IPS-15b (cell line): ENCODE data around the gene FCHO2.

Source experiments
- H3K27me3 ChIP-seq: one replicate; pipeline ENCODE4 v1.6.1; 2013; ENCODE audit warnings: low read length; ENCODE audit not compliant: control insufficient read depth, insufficient read depth
- H3K36me3 ChIP-seq: one replicate; pipeline ENCODE4 v1.6.1; 2013; ENCODE audit warnings: low read length; ENCODE audit not compliant: control insufficient read depth, insufficient read depth
- H3K4me1 ChIP-seq: one replicate; pipeline ENCODE4 v1.6.1; 2013; ENCODE audit warnings: mild to moderate bottlenecking, low read length; ENCODE audit not compliant: control insufficient read depth, insufficient read depth
- H3K4me3 ChIP-seq: one replicate; pipeline ENCODE4 v1.5.1; 2013; ENCODE audit warnings: low read depth, low read length
- H3K9ac ChIP-seq: one replicate; pipeline ENCODE4 v1.6.1; 2013; ENCODE audit warnings: low read depth, mild to moderate bottlenecking, low read length
- H3K9me3 ChIP-seq: one replicate; pipeline ENCODE4 v1.6.1; 2013; ENCODE audit warnings: mild to moderate bottlenecking, low read length; ENCODE audit not compliant: control insufficient read depth, insufficient read depth

FCHO2 gene

DNA sequence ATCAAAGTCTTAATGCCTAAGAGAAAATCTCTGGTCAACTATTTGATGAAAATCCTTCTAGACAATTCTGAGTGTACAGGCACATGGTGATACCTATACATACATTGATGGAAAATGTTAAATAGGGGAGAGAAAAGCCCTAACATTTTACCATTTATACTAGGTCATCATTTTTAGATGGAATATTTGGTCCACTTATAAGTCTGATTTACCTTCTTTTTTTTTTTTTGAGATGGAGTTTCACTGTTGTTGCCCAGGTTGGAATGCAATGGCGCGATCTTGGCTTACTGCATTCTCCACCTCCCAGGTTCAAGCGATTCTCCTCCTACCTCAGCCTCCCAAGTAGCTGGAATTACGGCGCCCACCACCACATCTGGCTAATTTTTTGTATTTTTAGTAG lies 81.7 kb downstream of the FCHO2 start:
- Histone ChIP-seq H3K4me3 (no peak overlapping the region), H3K27me3 (no peaks in the 10 kb centered on the region), H3K4me1 (peaks cover 4% of the 10 kb centered on the region), H3K36me3 (no peaks in the 10 kb centered on the region), H3K9me3 (no peaks in the 10 kb centered on the region), H3K9ac (no peak overlapping the region)

- no peaks in the 10 kb centered on the region for H3K36me3 ChIP-seq
- H3K9ac ChIP-seq = no peak overlapping the region
- no peak overlapping the region for H3K4me3 ChIP-seq
- H3K4me1 ChIP-seq = peaks cover 4% of the 10 kb centered on the region
- H3K27me3 ChIP-seq = no peaks in the 10 kb centered on the region
- H3K9me3 ChIP-seq = no peaks in the 10 kb centered on the region
These were observed 83.2 kb downstream of the FCHO2 start for GRCh38 chr5:73039082-73039481.

- no peaks in the 10 kb centered on the region for H3K36me3 ChIP-seq
- no peaks in the 10 kb centered on the region for H3K9me3 ChIP-seq
- no peak overlapping the region for H3K4me3 ChIP-seq
- peaks cover 4% of the 10 kb centered on the region for H3K4me1 ChIP-seq
- no peak overlapping the region for H3K9ac ChIP-seq
- H3K27me3 ChIP-seq = no peaks in the 10 kb centered on the region
These were observed 87.2 kb downstream of the FCHO2 start for GRCh38 chr5:73042993-73043392.

GRCh38 chr5:73044546-73044945 lies 88.7 kb downstream of the FCHO2 start:
- H3K36me3 ChIP-seq = no peaks in the 10 kb centered on the region
- no peaks in the 10 kb centered on the region for H3K9me3 ChIP-seq
- H3K4me3 ChIP-seq = no peak overlapping the region

DNA sequence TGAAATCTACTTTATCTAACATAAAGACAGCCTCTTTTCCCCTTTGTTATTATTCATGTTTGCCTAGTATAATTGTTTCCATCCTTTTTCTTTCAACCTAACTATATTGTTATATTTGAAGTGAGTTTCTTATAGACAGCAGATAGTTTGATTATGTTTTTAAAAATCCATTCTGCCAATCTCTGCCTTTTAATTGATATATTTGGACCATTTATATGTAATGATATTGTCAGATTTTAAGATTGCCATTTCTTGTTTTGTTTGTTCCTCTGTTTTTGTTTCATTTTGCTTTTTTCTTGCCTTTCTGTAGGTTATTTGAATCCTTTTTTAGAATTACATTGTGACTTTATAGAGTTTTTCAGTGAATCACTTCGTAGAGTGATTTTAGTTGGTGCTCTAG lies 89.8 kb downstream of the FCHO2 start:
- H3K9ac ChIP-seq = no peak overlapping the region
- no peaks in the 10 kb centered on the region for H3K4me1 ChIP-seq
- no peak overlapping the region for H3K4me3 ChIP-seq
- H3K27me3 ChIP-seq = no peaks in the 10 kb centered on the region
- no peaks in the 10 kb centered on the region for H3K9me3 ChIP-seq
- no peaks in the 10 kb centered on the region for H3K36me3 ChIP-seq

More at GRCh38 chr5:73044546-73044945, 88.7 kb downstream of the FCHO2 start:
- Histone ChIP-seq H3K27me3 (no peaks in the 10 kb centered on the region), H3K4me1 (no peaks in the 10 kb centered on the region), H3K9ac (no peak overlapping the region)

GRCh38 chr5:73061593-73061992 lies 105.8 kb downstream of the FCHO2 start:
- H3K9me3 ChIP-seq = no peaks in the 10 kb centered on the region
- H3K4me3 ChIP-seq = no peak overlapping the region
- no peaks in the 10 kb centered on the region for H3K27me3 ChIP-seq
- no peaks in the 10 kb centered on the region for H3K4me1 ChIP-seq
- H3K9ac ChIP-seq = no peak overlapping the region
- H3K36me3 ChIP-seq = no peaks in the 10 kb centered on the region

DNA sequence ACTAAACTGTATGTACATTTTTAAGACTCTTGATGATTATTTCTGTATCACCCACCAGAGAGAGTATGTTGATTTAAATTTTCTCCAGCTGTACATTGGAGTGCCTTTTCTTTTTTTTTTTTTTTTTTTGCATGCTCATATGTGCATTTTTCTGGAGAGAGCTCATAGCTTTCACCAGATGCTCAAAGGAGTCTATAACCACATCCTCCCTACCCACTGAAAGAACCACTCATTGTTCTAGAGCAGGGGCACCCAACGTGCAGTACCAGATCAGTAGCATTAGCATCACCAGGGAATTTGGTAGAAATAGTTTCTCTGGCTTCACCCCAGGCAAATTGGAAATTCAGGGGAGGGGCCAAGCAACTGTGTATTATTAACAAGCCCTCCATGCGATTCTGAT lies 110.6 kb downstream of the FCHO2 start:
- Histone ChIP-seq H3K36me3 (no peaks in the 10 kb centered on the region), H3K27me3 (no peaks in the 10 kb centered on the region)

DNA sequence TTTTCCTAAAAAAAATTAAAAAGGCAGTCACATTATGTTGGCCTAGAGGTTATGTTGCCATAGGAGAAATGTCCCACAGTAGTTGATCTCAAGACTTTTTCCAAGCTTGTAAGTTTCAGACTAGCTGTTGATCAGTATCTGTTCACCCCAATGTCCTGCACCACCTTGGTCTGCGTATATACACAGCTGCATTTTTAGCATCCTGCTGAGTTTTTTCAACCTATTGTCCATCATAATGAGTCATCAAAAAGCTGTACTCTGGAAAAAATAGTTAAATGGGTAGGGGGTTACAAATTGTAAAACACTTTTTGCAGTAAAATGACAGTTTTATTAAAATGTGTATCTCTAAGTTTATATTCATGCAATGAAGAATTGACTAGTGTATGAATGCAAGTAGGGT lies 111.4 kb downstream of the FCHO2 start:
- Histone ChIP-seq H3K9ac (no peak overlapping the region), H3K4me3 (no peak overlapping the region), H3K9me3 (no peaks in the 10 kb centered on the region), H3K36me3 (no peaks in the 10 kb centered on the region), H3K4me1 (no peaks in the 10 kb centered on the region), H3K27me3 (no peaks in the 10 kb centered on the region)

More for the DNA sequence above, 110.6 kb downstream of the FCHO2 start:
- Histone ChIP-seq H3K9ac (no peak overlapping the region), H3K4me1 (no peaks in the 10 kb centered on the region), H3K4me3 (no peak overlapping the region), H3K9me3 (no peaks in the 10 kb centered on the region)

DNA sequence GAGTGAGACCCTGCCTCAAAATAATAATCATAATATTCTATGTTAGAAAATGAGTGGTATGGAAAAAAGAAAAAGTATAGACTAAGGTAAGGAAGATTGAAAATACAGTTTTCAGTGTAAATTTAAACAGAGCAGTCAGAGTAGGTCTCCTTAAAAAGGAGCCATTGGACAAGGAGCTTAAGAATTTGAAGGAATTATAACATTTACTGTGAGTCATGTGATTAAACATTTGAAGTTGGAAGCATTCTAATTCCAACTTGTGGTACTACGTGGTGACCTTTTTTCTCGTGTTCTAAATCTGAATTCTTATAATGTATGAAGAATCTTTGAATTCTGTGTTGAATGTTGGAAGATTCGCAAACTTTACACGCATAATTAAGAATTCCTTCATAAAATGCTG lies 125.3 kb downstream of the FCHO2 start:
- Histone ChIP-seq H3K4me3 (no peak overlapping the region), H3K9me3 (no peaks in the 10 kb centered on the region), H3K4me1 (no peaks in the 10 kb centered on the region), H3K36me3 (no peaks in the 10 kb centered on the region), H3K9ac (no peak overlapping the region), H3K27me3 (no peaks in the 10 kb centered on the region)

- Histone ChIP-seq H3K9ac (no peak overlapping the region), H3K36me3 (no peaks in the 10 kb centered on the region), H3K4me3 (no peak overlapping the region)
These were observed 132.2 kb downstream of the FCHO2 start for GRCh38 chr5:73088026-73088425.

DNA sequence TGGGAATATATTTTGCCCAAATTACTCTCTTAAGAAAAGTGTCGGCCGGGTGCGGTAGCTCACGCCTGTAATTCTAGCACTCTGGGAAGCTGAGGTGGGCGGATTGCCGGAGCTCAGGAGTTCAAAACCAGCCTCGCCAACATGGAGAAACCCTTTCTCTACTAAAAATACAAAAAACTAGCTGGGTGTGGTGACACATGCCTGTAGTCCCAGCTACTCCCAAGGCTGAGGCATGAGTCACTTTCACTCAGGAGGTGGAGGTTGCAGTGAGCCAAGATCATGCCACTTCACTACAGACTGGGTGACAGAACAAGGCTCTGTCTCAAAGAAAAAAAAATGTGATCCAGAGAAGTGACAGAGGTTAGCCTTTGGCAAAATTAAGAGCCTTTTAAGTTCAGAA lies 138.1 kb downstream of the FCHO2 start:
- Histone ChIP-seq H3K36me3 (no peaks in the 10 kb centered on the region), H3K4me3 (no peak overlapping the region), H3K27me3 (no peaks in the 10 kb centered on the region), H3K9ac (no peak overlapping the region), H3K9me3 (no peaks in the 10 kb centered on the region), H3K4me1 (no peaks in the 10 kb centered on the region)

More at GRCh38 chr5:73088026-73088425, 132.2 kb downstream of the FCHO2 start:
- H3K4me1 ChIP-seq = no peaks in the 10 kb centered on the region
- H3K9me3 ChIP-seq = no peaks in the 10 kb centered on the region
- H3K27me3 ChIP-seq = no peaks in the 10 kb centered on the region

DNA sequence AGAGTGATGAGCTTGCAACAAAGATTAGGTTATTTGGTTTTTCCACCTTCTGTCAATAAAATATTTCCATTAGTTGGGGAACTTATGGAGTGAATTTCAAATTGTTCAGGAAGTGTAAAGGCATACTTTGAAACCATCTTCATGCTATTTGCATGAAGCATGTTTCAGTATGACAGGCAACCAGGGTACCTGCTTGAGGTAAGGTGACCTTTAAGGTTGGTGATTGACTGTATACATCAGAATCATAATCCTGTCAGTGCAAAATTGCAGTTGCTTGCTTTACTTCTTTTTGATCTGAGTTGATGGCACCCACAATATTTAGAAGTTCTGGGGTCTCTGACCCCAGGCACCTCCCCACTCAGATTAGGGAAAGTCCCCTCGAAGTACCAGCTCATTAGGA lies 138.6 kb downstream of the FCHO2 start:
- no peak overlapping the region for H3K9ac ChIP-seq
- H3K4me1 ChIP-seq = no peaks in the 10 kb centered on the region
- H3K27me3 ChIP-seq = no peaks in the 10 kb centered on the region
- H3K36me3 ChIP-seq = no peaks in the 10 kb centered on the region
- H3K4me3 ChIP-seq = no peak overlapping the region
- H3K9me3 ChIP-seq = no peaks in the 10 kb centered on the region
